Testis (tissue), 2 donors: ENCODE results near the gene MED23.

Experiments
- CTCF ChIP-seq, 3 experiments: fragments of 450-650 bp in 2 of 3; fragments of 200-600 bp in 1 of 3; sonication (generic) in 1 of 3; IDR thresholded peaks; one replicate each; pipeline ENCODE4 v1.5.1; 2016 to 2019; ENCODE audit warnings: antibody characterized with exemption in 3 of 3, mild to moderate bottlenecking in 2 of 3, moderate library complexity in 1 of 3
- POLR2A ChIP-seq: fragments of 450-650 bp; IDR thresholded peaks from one replicate; pipeline ENCODE4 v1.6.1; 2017; ENCODE audit warnings: antibody characterized with exemption, mild to moderate bottlenecking, moderate library complexity

GRCh38 chr6:131627724-131628682 lies at the start of gene MED23:
- peak; percentile 85 to 89 (median 89) for TF ChIP-seq CTCF (IDR thresholded peaks at IDR 0.05)
- TF ChIP-seq POLR2A = no peak
